GM23338 (cell line): ENCODE data around the gene COL4A1. TPM values are rescaled to one million over a fixed set of nuclear protein-coding genes. Genes with fewer than 3 reads are reported as not detected.

Experiments used
- ATAC-seq: fragments of 200-7000 bp; cut with Tn5 transposase; 3 replicates; pipeline ENCODE4 v1.9.1; 2020
- DNase-seq: peaks from one replicate; pipeline ENCODE4 v3.0.0-alpha.2; 2015; ENCODE audit warnings: low spot score
- H2AFZ ChIP-seq: fragments of 200-600 bp; sonication (generic); 2 replicates; pipeline ENCODE4 v1.8.0; 2016; ENCODE audit warnings: antibody characterized with exemption, mild to moderate bottlenecking, moderate library complexity
- H3F3A ChIP-seq: fragments of 200-600 bp; sonication (generic); replicated peaks from 2 replicates; pipeline ENCODE4 v1.8.0; 2017; ENCODE audit warnings: antibody characterized with exemption, mixed run types, low read depth
- H3K27ac ChIP-seq: fragments of 200-600 bp; sonication (generic); 2 replicates; pipeline ENCODE4 v1.6.1; 2016; ENCODE audit warnings: low read depth
- H3K27me3 ChIP-seq: fragments of 200-600 bp; sonication (generic); 2 replicates; pipeline ENCODE4 v1.8.0; 2016; ENCODE audit warnings: mild to moderate bottlenecking, mixed run types, moderate library complexity; ENCODE audit not compliant: insufficient read depth
- H3K36me3 ChIP-seq: fragments of 200-600 bp; sonication (generic); 2 replicates; pipeline ENCODE4 v1.8.0; 2016; ENCODE audit warnings: mild to moderate bottlenecking; ENCODE audit not compliant: insufficient read depth
- H3K4me1 ChIP-seq: fragments of 200-600 bp; sonication (generic); 2 replicates; pipeline ENCODE4 v1.8.0; 2016; ENCODE audit warnings: mild to moderate bottlenecking, moderate library complexity; ENCODE audit not compliant: insufficient read depth
- H3K4me2 ChIP-seq: fragments of 200-600 bp; sonication (generic); 2 replicates; pipeline ENCODE4 v1.7.1; 2017; ENCODE audit warnings: mixed run types
- H3K4me3 ChIP-seq: fragments of 200-600 bp; sonication (generic); 2 replicates; pipeline ENCODE4 v1.6.1; 2016; ENCODE audit warnings: mixed run types
- H3K79me2 ChIP-seq: fragments of 200-600 bp; sonication (generic); replicated peaks from 2 replicates; pipeline ENCODE4 v1.8.0; 2017; ENCODE audit warnings: mild to moderate bottlenecking; ENCODE audit not compliant: insufficient read depth
- H3K9me2 ChIP-seq: fragments of 200-600 bp; sonication (generic); 2 replicates; pipeline ENCODE4 v1.8.0; 2017; ENCODE audit not compliant: insufficient read depth
- H4K20me1 ChIP-seq: fragments of 200-600 bp; sonication (generic); replicated peaks from 2 replicates; pipeline ENCODE4 v1.8.0; 2017; ENCODE audit warnings: mild to moderate bottlenecking; ENCODE audit not compliant: insufficient read depth
- H3K27ac Mint-ChIP-seq: 2 replicates; pipeline ENCODE4 v1.8.0; 2020; ENCODE audit warnings: inconsistent platforms, mild to moderate bottlenecking, moderate library complexity, mixed read lengths
- H3K27me3 Mint-ChIP-seq: 3 replicates; pipeline ENCODE4 v1.8.0; 2022; ENCODE audit warnings: low read depth, mild to moderate bottlenecking, moderate library complexity, mixed read lengths, inconsistent platforms; ENCODE audit not compliant: insufficient read depth, poor library complexity
- H3K36me3 Mint-ChIP-seq: 3 replicates; pipeline ENCODE4 v1.8.0; 2021; ENCODE audit warnings: low read depth, mild to moderate bottlenecking, inconsistent platforms, moderate library complexity, mixed read lengths
- H3K4me1 Mint-ChIP-seq: 3 replicates; pipeline ENCODE4 v1.8.0; 2020; ENCODE audit warnings: mild to moderate bottlenecking, inconsistent platforms, mixed read lengths
- H3K4me3 Mint-ChIP-seq: 3 replicates; pipeline ENCODE4 v1.8.0; 2021; ENCODE audit warnings: moderate library complexity, mild to moderate bottlenecking, inconsistent platforms, mixed read lengths
- H3K9me3 Mint-ChIP-seq: 3 replicates; pipeline ENCODE4 v1.8.0; 2020; ENCODE audit warnings: moderate library complexity, mild to moderate bottlenecking, inconsistent platforms, mixed read lengths
- CREB1 ChIP-seq: fragments of 250-450 bp; sonication (Bioruptor Pico); IDR thresholded peaks from 2 replicates; pipeline ENCODE4 v1.5.0; 2020; ENCODE audit warnings: low read depth, mild to moderate bottlenecking, moderate library complexity
- EZH2phosphoT487 ChIP-seq: fragments of 200-600 bp; sonication (generic); IDR thresholded peaks from one replicate; pipeline ENCODE4 v1.8.1; 2018; ENCODE audit warnings: antibody characterized with exemption; ENCODE audit not compliant: unreplicated experiment
- NANOG ChIP-seq: IDR thresholded peaks from 2 replicates; pipeline ENCODE4 v1.6.1; 2016; ENCODE audit warnings: antibody characterized with exemption, borderline replicate concordance
- STAT1 ChIP-seq: IDR thresholded peaks from one replicate; pipeline ENCODE4 v1.6.1; 2016; ENCODE audit warnings: antibody characterized with exemption; ENCODE audit not compliant: unreplicated experiment
- ZNF114 ChIP-seq: fragments of 250-450 bp; sonication (Bioruptor Pico); IDR thresholded peaks from 2 replicates; pipeline ENCODE4 v1.5.0; 2020; ENCODE audit warnings: mild to moderate bottlenecking, moderate library complexity
- ZNF331 ChIP-seq: fragments of 250-450 bp; sonication (Bioruptor Pico); IDR thresholded peaks from 2 replicates; pipeline ENCODE4 v1.5.0; 2020; ENCODE audit warnings: low read depth, mild to moderate bottlenecking, moderate library complexity
- polyA plus RNA-seq: library from polyadenylated mRNA; unstranded; fragments of >200 nt; fragmentation: Nextera tagmentation; extraction: Ambion mirVana; gene quantifications from 2 replicates; pipeline ENCODE4 v1.2.1, GENCODE V29; 2016
- total RNA-seq: library from RNA; depleted of rRNA; stranded (reverse); fragments of >200 nt; shearing (Covaris generic); gene quantifications from 2 replicates; pipeline ENCODE4 v1.2.3, GENCODE V29; 2014
- TF ChIP-seq, protein P1 (sequence below): IDR thresholded peaks from one replicate; pipeline ENCODE4 v1.6.1; 2018; ENCODE audit warnings: antibody characterized with exemption; ENCODE audit not compliant: unreplicated experiment
- TF ChIP-seq, protein P2 (sequence below), 2 experiments: fragments of 200-600 bp in 1 of 2; sonication (generic) in 1 of 2; conservative IDR thresholded peaks; 2 replicates each; pipeline versions ENCODE4 v1.5.1 to v1.6.1; 2016 to 2017; ENCODE audit warnings: antibody characterized with exemption in 2 of 2, low read depth in 2 of 2, mild to moderate bottlenecking in 2 of 2, moderate library complexity in 1 of 2

Gene COL4A1
- total and polyA plus RNA-seq, 2 experiments from 2014 or later: 39.1 to 110 TPM

DNA sequence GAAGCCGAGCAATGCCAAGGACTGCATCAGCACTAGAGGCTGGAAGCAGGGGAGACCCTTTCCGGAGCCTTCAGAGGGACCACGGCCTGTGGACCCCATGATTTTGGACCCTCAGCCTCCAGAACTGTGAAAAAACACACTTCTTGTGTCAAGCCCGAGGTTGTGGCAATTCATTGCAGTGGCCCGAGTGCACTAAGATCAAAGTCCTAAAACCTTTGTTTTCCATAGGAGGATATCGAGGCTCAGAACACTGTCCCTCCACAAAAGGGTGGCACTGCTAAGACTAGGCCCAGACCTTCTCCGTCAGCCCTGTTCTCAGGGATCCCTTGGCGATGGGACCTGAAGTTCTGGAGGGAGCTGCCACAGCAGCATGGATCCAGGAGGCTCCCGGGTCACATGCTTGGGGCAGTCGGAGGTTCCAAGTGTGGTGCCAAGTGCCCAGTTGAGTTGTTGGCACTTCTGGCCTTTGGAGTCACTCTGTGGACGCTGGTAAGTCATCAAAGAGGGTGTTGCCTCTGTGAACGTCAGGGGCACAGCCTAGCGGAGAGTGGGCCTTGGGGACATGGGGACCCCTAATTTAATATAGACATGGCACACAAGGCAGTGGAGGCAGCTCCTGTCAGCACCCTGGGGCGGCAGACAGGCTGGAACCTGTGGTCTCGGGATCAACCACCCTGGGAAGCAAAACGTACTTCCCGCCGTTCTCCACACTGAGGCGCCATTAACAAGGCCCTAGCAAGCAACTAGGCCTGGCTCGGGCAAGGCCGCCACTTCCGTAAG, 199.2 kb downstream of the COL4A1 start:
- Mint-ChIP-seq H3K4me3 (no peak overlapping the region), H3K36me3 (no peaks in the 10 kb centered on the region), H3K4me1 (peaks cover 15% of the 10 kb centered on the region), H3K27ac (no peak overlapping the region), H3K9me3 (no peaks in the 10 kb centered on the region), H3K27me3 (no peaks in the 10 kb centered on the region)
- Histone ChIP-seq H3K9me2 (no peaks in the 10 kb centered on the region), H3K27ac (no peak overlapping the region), H4K20me1 (no peaks in the 10 kb centered on the region), H3K36me3 (no peaks in the 10 kb centered on the region), H3K4me3 (no peak overlapping the region), H3K79me2 (no peaks in the 10 kb centered on the region), H3K4me1 (no peaks in the 10 kb centered on the region; the same call in none of the 2 replicates), H3K27me3 (no peaks in the 10 kb centered on the region), H3F3A (no peaks in the 10 kb centered on the region), H2AFZ (no peak overlapping the region), H3K4me2 (no peak overlapping the region)
- TF ChIP-seq EZH2phosphoT487 (no peak), ZNF114 (CRISPR knock-in tag) (no peak)
- TF ChIP-seq, protein P1, sequence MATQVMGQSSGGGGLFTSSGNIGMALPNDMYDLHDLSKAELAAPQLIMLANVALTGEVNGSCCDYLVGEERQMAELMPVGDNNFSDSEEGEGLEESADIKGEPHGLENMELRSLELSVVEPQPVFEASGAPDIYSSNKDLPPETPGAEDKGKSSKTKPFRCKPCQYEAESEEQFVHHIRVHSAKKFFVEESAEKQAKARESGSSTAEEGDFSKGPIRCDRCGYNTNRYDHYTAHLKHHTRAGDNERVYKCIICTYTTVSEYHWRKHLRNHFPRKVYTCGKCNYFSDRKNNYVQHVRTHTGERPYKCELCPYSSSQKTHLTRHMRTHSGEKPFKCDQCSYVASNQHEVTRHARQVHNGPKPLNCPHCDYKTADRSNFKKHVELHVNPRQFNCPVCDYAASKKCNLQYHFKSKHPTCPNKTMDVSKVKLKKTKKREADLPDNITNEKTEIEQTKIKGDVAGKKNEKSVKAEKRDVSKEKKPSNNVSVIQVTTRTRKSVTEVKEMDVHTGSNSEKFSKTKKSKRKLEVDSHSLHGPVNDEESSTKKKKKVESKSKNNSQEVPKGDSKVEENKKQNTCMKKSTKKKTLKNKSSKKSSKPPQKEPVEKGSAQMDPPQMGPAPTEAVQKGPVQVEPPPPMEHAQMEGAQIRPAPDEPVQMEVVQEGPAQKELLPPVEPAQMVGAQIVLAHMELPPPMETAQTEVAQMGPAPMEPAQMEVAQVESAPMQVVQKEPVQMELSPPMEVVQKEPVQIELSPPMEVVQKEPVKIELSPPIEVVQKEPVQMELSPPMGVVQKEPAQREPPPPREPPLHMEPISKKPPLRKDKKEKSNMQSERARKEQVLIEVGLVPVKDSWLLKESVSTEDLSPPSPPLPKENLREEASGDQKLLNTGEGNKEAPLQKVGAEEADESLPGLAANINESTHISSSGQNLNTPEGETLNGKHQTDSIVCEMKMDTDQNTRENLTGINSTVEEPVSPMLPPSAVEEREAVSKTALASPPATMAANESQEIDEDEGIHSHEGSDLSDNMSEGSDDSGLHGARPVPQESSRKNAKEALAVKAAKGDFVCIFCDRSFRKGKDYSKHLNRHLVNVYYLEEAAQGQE: no peak
- TF ChIP-seq, protein P2, sequence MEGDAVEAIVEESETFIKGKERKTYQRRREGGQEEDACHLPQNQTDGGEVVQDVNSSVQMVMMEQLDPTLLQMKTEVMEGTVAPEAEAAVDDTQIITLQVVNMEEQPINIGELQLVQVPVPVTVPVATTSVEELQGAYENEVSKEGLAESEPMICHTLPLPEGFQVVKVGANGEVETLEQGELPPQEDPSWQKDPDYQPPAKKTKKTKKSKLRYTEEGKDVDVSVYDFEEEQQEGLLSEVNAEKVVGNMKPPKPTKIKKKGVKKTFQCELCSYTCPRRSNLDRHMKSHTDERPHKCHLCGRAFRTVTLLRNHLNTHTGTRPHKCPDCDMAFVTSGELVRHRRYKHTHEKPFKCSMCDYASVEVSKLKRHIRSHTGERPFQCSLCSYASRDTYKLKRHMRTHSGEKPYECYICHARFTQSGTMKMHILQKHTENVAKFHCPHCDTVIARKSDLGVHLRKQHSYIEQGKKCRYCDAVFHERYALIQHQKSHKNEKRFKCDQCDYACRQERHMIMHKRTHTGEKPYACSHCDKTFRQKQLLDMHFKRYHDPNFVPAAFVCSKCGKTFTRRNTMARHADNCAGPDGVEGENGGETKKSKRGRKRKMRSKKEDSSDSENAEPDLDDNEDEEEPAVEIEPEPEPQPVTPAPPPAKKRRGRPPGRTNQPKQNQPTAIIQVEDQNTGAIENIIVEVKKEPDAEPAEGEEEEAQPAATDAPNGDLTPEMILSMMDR (conservative IDR thresholded peaks at IDR 0.05; ENCODE audit: low read depth in 2 of 2): peak; percentile 63 to 84
- peak; percentile 74 for DNase-seq
- ATAC-seq: peak; percentile 70

DNA sequence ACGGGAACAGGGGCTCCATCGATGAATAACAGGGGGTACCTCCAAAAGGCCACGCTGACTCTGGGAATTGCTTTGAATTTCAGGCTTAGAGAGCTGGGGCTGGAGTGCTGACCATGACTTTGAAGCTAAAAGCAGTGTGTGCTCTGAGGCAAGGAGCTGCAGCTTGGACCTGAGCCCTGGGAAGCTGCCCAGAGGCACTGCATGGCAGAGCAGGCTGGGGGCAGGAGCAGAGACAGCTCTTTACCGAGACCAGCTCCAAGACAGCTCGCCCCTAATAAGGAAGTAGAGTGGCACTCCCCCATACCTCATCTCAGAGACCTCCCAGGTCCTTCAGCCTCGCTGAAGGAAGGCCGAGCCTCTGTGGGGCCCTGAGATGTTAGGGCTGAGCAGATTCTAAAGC, 200.2 kb downstream of the COL4A1 start:
- no peaks in the 10 kb centered on the region; the same call in 2 of the 3 replicates for H3K9me3 Mint-ChIP-seq
- H2AFZ ChIP-seq: no peak overlapping the region
- no peak overlapping the region for H3K27ac Mint-ChIP-seq
- no peaks in the 10 kb centered on the region for H3K9me2 ChIP-seq
- no peak for DNase-seq
- H3K4me2 ChIP-seq: no peak overlapping the region
- ATAC-seq: no peak
- H3K36me3 ChIP-seq: no peaks in the 10 kb centered on the region
- H4K20me1 ChIP-seq: no peaks in the 10 kb centered on the region
- H3K27me3 Mint-ChIP-seq: no peaks in the 10 kb centered on the region
- no peak overlapping the region for H3K27ac ChIP-seq
- H3K4me1 ChIP-seq: no peaks in the 10 kb centered on the region; the same call in none of the 2 replicates
- H3F3A ChIP-seq: no peaks in the 10 kb centered on the region
- no peaks in the 10 kb centered on the region for H3K79me2 ChIP-seq
- no peak overlapping the region for H3K4me3 ChIP-seq
- no peaks in the 10 kb centered on the region for H3K36me3 Mint-ChIP-seq
- H3K27me3 ChIP-seq: no peaks in the 10 kb centered on the region
- H3K4me1 Mint-ChIP-seq: peaks cover 15% of the 10 kb centered on the region
- no peak overlapping the region for H3K4me3 Mint-ChIP-seq
- no peak for TF ChIP-seq EZH2phosphoT487
- TF ChIP-seq CREB1 (CRISPR knock-in tag): no peak
- no peak for TF ChIP-seq STAT1
- no peak for TF ChIP-seq ZNF331 (CRISPR knock-in tag)
- no peak for TF ChIP-seq ZNF114 (CRISPR knock-in tag)
- no peak for TF ChIP-seq NANOG
- TF ChIP-seq, protein P2 (conservative IDR thresholded peaks at IDR 0.05; ENCODE audit: low read depth in 2 of 2): no peak
